Brain microvascular endothelial cell (primary cell): ENCODE measurements around the gene CPNE4.

Experiments used
- DNase-seq: peaks from one replicate; pipeline ENCODE4 v3.0.0-alpha.2; 2020
- H3K27ac ChIP-seq: fragments of 250-450 bp; sonication (Bioruptor Pico); 2 replicates; pipeline ENCODE4 v1.5.1; 2020; ENCODE audit warnings: mild to moderate bottlenecking, moderate library complexity
- H3K27me3 ChIP-seq: fragments of 250-450 bp; sonication (Bioruptor Pico); replicated peaks from 2 replicates; pipeline ENCODE4 v1.5.1; 2020; ENCODE audit warnings: mild to moderate bottlenecking
- H3K36me3 ChIP-seq: fragments of 250-450 bp; sonication (Bioruptor Pico); replicated peaks from 2 replicates; pipeline ENCODE4 v1.5.1; 2020; ENCODE audit warnings: mild to moderate bottlenecking
- H3K4me3 ChIP-seq: 2 replicates; pipeline ENCODE4 v1.5.1; 2011; ENCODE audit warnings: low read depth, mild to moderate bottlenecking, control low read depth, low read length, moderate library complexity
- in situ Hi-C: cut with HindIII; loops from 2 replicates; pipeline ENCODE4 v1.10.0; 2017; ENCODE audit warnings: low sequenced_read_pairs, low pct_ligation_motif_present
- TF ChIP-seq, protein P1 (sequence below): IDR thresholded peaks from 2 replicates; pipeline ENCODE4 v1.5.1; 2011; ENCODE audit warnings: low read depth, mild to moderate bottlenecking, moderate library complexity, low read length, control low read depth, inconsistent platforms; ENCODE audit errors: missing control alignments

The CPNE4 gene

GRCh38 chr3:132042681-132043080, 7.9 kb upstream of the CPNE4 start:
- TF ChIP-seq, protein P1, sequence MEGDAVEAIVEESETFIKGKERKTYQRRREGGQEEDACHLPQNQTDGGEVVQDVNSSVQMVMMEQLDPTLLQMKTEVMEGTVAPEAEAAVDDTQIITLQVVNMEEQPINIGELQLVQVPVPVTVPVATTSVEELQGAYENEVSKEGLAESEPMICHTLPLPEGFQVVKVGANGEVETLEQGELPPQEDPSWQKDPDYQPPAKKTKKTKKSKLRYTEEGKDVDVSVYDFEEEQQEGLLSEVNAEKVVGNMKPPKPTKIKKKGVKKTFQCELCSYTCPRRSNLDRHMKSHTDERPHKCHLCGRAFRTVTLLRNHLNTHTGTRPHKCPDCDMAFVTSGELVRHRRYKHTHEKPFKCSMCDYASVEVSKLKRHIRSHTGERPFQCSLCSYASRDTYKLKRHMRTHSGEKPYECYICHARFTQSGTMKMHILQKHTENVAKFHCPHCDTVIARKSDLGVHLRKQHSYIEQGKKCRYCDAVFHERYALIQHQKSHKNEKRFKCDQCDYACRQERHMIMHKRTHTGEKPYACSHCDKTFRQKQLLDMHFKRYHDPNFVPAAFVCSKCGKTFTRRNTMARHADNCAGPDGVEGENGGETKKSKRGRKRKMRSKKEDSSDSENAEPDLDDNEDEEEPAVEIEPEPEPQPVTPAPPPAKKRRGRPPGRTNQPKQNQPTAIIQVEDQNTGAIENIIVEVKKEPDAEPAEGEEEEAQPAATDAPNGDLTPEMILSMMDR: no peak
- DNase-seq: no peak
- Histone ChIP-seq H3K4me3 (no peak overlapping the region), H3K36me3 (no peaks in the 10 kb centered on the region), H3K27ac (peak overlapping the region; percentile 60), H3K27me3 (no peaks in the 10 kb centered on the region)
- in situ Hi-C loops: no loop called here

DNA sequence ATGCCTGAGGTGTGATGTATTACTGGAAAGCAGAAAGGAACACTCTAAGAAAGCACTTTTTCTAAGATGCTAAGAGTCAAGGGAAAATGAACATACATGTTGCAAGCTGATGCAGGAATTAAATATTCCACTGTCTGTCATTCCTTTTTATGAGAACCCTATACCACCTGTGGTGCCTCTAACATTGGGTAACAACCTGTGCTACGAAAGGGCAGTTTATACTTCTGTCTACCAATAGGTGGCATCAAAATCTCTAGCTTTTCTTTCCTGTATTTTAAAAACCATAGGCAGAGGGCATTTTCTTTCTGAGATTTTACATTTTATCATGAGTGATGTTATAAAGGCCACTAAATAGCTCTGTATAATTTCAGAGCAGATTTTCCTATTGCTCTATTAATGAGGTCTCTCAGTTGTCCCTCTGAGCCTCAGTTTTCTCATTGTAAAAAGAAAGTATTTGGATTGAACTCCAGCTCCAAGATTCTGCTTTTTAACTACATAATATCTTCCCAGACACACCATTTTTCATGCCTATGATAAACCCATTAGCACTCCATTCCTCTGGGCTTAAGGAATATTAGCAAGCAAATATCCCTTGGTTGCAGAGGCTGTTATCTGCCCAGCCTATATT, 3.5 kb upstream of the CPNE4 start:
- Histone ChIP-seq H3K36me3 (no peaks in the 10 kb centered on the region), H3K27me3 (peaks cover 15% of the 10 kb centered on the region), H3K27ac (no peak overlapping the region), H3K4me3 (no peak overlapping the region)
- in situ Hi-C loops: no loop called here
- DNase-seq: no peak
- TF ChIP-seq, protein P1: peak; percentile 61

- H3K4me3 ChIP-seq: no peak overlapping the region
- in situ Hi-C loops: no loop called here
- DNase-seq: no peak
- H3K27me3 ChIP-seq: peaks cover 19% of the 10 kb centered on the region
- H3K27ac ChIP-seq: no peak overlapping the region
- TF ChIP-seq, protein P1: no peak
- no peaks in the 10 kb centered on the region for H3K36me3 ChIP-seq
Observed at GRCh38 chr3:132037581-132037980, 2.8 kb upstream of the CPNE4 start.

DNA sequence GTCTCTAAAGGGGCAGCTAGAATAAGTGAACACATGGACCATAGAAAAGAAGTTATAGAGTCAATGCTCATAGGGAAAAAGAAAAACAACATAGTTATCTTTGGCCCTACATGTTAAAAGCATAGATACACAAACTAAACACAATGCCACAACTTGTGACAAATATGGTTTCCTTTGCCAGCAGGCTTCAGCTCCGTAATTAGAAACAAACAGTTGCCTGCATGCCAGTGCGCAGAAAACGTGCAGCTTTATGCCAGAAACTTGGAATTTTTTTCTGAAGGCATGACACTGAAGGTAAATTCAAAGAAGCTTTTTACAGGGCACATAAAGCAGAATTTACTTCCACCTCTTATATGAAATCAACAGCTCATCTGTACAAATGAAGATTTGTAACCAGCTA, 2.2 kb upstream of the CPNE4 start:
- no peak overlapping the region for H3K27ac ChIP-seq
- DNase-seq: no peak
- in situ Hi-C loops: no loop called here
- no peaks in the 10 kb centered on the region for H3K36me3 ChIP-seq
- H3K27me3 ChIP-seq: peaks cover 19% of the 10 kb centered on the region
- H3K4me3 ChIP-seq: no peak overlapping the region
- TF ChIP-seq, protein P1: no peak

DNA sequence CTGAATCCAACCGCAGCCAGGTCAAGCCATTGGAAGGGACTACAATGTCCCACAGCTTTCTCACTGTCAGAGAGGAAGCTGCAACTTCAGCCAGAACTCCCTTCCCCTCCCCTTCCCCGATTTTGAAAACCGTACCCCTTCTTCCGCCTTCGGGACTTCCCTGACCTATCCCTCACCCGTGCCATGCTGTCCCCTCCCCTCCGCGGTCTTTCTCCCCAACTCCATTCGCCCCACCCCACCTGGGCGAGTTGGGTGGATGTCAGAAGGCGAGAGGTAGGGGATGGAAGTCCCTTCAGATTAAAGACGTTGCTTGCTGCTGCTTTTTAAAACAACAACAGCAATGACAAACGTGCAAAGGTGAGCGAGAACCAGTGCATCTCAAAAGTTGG, 723 bp downstream of the CPNE4 start:
- in situ Hi-C loops: no loop called here
- peaks cover 19% of the 10 kb centered on the region for H3K27me3 ChIP-seq
- TF ChIP-seq, protein P1: no peak

DNA sequence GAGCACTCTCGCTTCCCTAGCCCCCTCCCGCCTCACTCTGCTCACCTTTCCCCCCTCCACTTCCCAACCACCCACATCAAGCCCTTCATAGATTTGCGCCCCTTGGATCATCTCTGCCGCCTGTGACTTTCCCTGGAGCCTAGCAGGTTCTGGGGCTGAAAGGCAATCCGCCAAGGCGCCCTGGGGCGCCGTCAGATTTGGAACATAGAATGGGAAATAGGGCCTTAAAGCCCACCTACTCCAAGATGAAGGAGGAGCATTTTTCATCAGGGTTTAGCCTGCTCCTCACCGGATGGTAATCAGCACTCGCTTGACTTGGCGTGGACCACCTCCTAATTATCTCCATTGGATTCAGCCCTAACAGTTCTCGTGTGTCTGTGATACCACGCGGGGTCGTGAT, 1.3 kb downstream of the CPNE4 start:
- Histone ChIP-seq H3K36me3 (no peaks in the 10 kb centered on the region), H3K27me3 (peaks cover 19% of the 10 kb centered on the region), H3K27ac (no peak overlapping the region), H3K4me3 (no peak overlapping the region)
- TF ChIP-seq, protein P1: no peak
- no peak for DNase-seq
- in situ Hi-C loops: no loop called here

More for the DNA sequence above, 723 bp downstream of the CPNE4 start:
- DNase-seq: no peak
- no peak overlapping the region for H3K27ac ChIP-seq
- no peak overlapping the region for H3K4me3 ChIP-seq
- H3K36me3 ChIP-seq: no peaks in the 10 kb centered on the region
